Measurements from ENCODE around the gene KRTAP5-6. TPM values are rescaled to one million over a fixed set of nuclear protein-coding genes. Genes with fewer than 3 reads are reported as not detected.
"Not testable (repeated sequence)": the region's sequence is repeated elsewhere in the genome, so short reads cannot be mapped to it uniquely, and the experiment has no call there.

KRTAP5-6 gene
- total RNA-seq, 5 donors from 2014 or later (not counting 1 experiment from before 2014, with no cell fraction given): not detected

DNA sequence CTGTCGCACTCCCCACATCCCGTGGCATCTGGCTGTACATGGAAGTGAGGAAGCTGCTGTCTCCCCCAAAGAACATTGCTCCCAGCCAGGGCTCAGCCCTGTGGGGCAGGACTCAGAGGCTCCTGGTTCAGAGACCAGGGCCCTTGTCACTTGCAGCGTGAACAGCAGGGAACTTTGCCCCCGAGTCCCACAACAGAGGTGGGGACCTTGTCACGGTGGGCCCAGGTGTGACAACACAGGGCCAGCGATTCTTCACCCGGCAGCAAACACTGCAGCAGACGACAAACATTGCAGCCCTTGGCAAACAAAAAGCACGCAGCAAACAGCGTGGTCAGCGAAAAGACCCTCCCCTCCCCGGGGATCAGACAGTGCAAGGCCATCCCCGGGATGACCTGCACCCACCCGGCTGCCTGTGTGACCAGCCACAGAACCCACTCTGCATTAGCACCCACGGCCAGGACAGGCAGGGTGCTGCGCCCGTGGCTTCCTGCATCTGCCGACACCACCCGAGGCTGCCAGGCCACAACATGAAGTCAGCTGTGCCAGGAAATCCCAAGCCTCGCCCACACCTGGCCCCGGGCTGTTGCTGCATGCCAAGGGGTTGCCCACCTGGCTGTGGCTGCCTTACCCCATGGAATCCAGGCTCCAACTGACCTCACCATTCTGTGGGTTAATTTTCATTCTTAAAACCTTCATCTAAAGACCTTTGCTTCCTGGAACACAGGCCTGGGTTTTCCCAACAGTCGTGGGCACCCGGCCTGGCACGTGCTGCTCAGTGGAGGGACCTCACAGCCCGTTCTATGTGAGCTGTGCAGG, 35.3 kb upstream of the KRTAP5-6 start:
- H3K9me3 Mint-ChIP-seq; CTCF ChIA-PET; POLR2A ChIA-PET; H3K36me3 ChIP-seq (ENCODE audit: control insufficient read depth in 2 of 2, extremely low read depth in 1 of 2, insufficient read depth in 1 of 2, low read length in 1 of 2); DNase-seq; H3K27ac ChIP-seq (ENCODE audit: low read length); H3K36me3 Mint-ChIP-seq; H3K4me3 ChIP-seq (ENCODE audit: control insufficient read depth in 1 of 2, extremely low read depth in 1 of 2, low read length in 1 of 2); H3K9me3 ChIP-seq; ATAC-seq (replicated peaks in 1 of 4); H3K27ac Mint-ChIP-seq: not testable (repeated sequence)
- Histone ChIP-seq H3K4me1 (ENCODE audit: control insufficient read depth in 1 of 2, extremely low read depth in 1 of 2, insufficient read depth in 2 of 2, low read length in 2 of 2) (peaks cover 8 to 34% of the 10 kb centered on the region in 2 experiments), H3K27me3 (replicated peaks in 1 of 2; ENCODE audit: control insufficient read depth in 2 of 2, extremely low read depth in 1 of 2, insufficient read depth in 2 of 2, low read length in 1 of 2) (peaks cover 0 to 40% of the 10 kb centered on the region in 2 experiments)
- H3K4me3 Mint-ChIP-seq: peak overlapping the region in 1 of 3 donors; percentile 16
- WGBS (ENCODE audit: insufficient coverage): 0% methylated on average over 4 of the region's 25 CpGs
- peaks cover 6 to 24% (median 19%) of the 10 kb centered on the region in 3 donors for H3K4me1 Mint-ChIP-seq
- H3K27me3 Mint-ChIP-seq: peaks cover 14 to 43% of the 10 kb centered on the region in 2 donors

DNA sequence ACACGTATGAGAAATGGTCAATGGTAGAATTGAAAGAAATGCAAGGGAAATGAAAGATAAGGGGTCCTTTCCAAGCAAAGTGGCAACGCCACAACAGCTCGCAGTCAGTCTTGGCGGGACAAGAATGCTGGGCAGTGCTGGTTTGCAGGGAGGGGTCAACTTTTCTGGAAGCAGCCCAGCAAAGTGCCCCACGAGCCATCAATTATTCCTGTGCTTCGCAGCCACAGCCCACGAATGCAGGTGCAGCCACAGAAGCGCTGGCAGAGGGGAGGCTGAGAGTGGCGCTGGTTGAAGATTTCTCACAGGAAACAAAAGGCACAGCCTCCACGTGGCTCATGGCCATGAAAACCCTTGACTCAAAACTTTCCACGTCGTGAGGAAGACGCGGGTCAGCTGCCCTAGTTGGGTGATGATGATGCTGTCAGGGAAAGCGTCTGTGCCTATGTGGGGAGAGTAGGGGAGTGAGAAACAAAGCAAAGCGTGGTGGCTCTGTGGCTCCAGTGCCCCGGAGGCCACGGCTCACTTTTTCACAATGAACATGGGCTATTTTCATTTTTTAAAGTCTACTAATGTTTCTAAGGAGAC, 34.2 kb upstream of the KRTAP5-6 start:
- POLR2A ChIA-PET; H3K9me3 Mint-ChIP-seq; H3K36me3 ChIP-seq (ENCODE audit: control insufficient read depth in 2 of 2, extremely low read depth in 1 of 2, insufficient read depth in 1 of 2, low read length in 1 of 2); H3K4me3 Mint-ChIP-seq; H3K9me3 ChIP-seq; H3K27ac ChIP-seq (ENCODE audit: low read length); ATAC-seq (replicated peaks in 1 of 4); H3K36me3 Mint-ChIP-seq; DNase-seq; H3K4me3 ChIP-seq (ENCODE audit: control insufficient read depth in 1 of 2, extremely low read depth in 1 of 2, low read length in 1 of 2); CTCF ChIA-PET; H3K27ac Mint-ChIP-seq: not testable (repeated sequence)
- Histone ChIP-seq H3K4me1 (ENCODE audit: control insufficient read depth in 1 of 2, extremely low read depth in 1 of 2, insufficient read depth in 2 of 2, low read length in 2 of 2) (peaks cover 8 to 34% of the 10 kb centered on the region in 2 experiments), H3K27me3 (replicated peaks in 1 of 2; ENCODE audit: control insufficient read depth in 2 of 2, extremely low read depth in 1 of 2, insufficient read depth in 2 of 2, low read length in 1 of 2) (peaks cover 0 to 41% of the 10 kb centered on the region in 2 experiments)
- peaks cover 14 to 41% of the 10 kb centered on the region in 2 donors for H3K27me3 Mint-ChIP-seq
- H3K4me1 Mint-ChIP-seq: peaks cover 6 to 24% (median 19%) of the 10 kb centered on the region in 3 donors
- 0% methylated on average over 2 of the region's 18 CpGs for WGBS (ENCODE audit: insufficient coverage)

DNA sequence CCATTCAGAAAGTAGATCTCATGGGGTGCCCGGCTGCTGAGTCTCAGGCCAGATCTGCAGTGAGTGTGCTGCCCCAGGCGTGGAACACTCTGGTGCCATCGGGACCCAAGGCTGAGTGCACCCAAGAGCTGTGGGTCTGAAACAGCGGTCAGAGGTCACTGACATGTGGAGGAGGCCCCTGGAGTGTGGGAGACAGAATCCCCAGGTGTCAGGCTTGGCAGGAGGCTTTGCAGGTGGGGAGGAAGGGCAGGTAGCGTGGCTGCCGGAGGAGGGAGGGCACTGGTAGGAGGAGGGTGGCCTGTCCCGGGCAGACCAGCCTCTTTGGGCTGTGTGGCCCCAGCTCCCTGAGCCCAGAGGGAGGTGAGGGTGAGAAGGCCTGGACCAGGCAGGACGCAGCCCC, 31.7 kb upstream of the KRTAP5-6 start:
- Mint-ChIP-seq H3K4me3 (no peak overlapping the region), H3K27me3 (peaks cover 19 to 37% of the 10 kb centered on the region in 2 donors), H3K27ac (no peak overlapping the region), H3K4me1 (peaks cover 2 to 9% (median 9%) of the 10 kb centered on the region in 3 donors), H3K9me3 (no peaks in the 10 kb centered on the region), H3K36me3 (no peaks in the 10 kb centered on the region)
- WGBS (ENCODE audit: insufficient coverage): 80% methylated on average over 4 of the region's 8 CpGs
- no peaks in the 10 kb centered on the region for H3K36me3 ChIP-seq (ENCODE audit: control insufficient read depth in 2 of 2, extremely low read depth in 1 of 2, insufficient read depth in 1 of 2, low read length in 1 of 2)
- no peak for ATAC-seq (replicated peaks in 1 of 4)
- POLR2A ChIA-PET: no interaction called here
- H3K27me3 ChIP-seq (replicated peaks in 1 of 2; ENCODE audit: control insufficient read depth in 2 of 2, extremely low read depth in 1 of 2, insufficient read depth in 2 of 2, low read length in 1 of 2): peaks cover 0 to 45% of the 10 kb centered on the region in 2 experiments
- H3K4me1 ChIP-seq (ENCODE audit: control insufficient read depth in 1 of 2, extremely low read depth in 1 of 2, insufficient read depth in 2 of 2, low read length in 2 of 2): peaks cover 0 to 21% of the 10 kb centered on the region in 2 experiments
- CTCF ChIA-PET: no interaction called here
- no peak overlapping the region for H3K4me3 ChIP-seq (ENCODE audit: control insufficient read depth in 1 of 2, extremely low read depth in 1 of 2, low read length in 1 of 2)
- no peaks in the 10 kb centered on the region for H3K9me3 ChIP-seq
- H3K27ac ChIP-seq (ENCODE audit: low read length): no peak overlapping the region
- no peak for DNase-seq

DNA sequence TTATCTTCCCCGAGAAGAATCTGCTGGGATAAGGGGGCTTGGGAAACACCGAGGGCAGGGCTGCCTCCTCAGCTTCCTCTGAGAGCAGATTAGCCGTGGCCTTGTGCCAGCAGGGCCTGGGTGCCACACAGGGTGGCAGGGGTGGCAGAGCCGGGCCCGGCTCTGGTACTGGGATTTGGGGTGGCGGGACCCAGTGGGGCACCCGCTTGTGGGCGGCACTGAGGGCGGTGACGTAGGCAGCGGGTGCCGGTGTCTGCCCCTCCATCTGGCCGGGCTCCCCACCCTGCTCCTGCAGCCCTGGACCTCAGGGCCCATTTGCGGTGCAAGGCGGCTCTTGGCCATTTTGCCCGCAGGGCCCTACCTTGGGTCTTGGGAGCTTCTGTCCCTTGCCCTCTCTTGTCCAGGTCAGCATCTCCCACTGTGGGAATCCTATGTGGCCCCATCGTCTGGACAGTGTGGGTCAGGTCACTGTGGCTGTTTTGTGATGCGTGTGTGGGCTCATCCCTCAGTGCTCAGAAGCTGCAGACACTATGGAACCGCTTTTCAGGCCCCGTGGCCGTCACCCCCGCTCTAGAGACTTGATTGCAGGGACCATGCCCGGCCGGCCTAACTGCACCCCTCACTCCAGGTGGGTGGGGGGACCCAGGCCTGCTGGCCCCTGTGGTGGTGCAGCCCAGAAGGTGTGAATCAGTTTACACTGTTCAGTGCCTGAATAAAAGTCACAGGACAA, 29.7 kb upstream of the KRTAP5-6 start:
- peaks cover 0 to 41% of the 10 kb centered on the region in 2 experiments for H3K27me3 ChIP-seq (replicated peaks in 1 of 2; ENCODE audit: control insufficient read depth in 2 of 2, extremely low read depth in 1 of 2, insufficient read depth in 2 of 2, low read length in 1 of 2)
- POLR2A ChIA-PET: no interaction called here
- WGBS (ENCODE audit: insufficient coverage): 84% methylated on average over 11 of the region's 24 CpGs
- H3K27ac ChIP-seq (ENCODE audit: low read length): no peak overlapping the region
- Mint-ChIP-seq H3K9me3 (no peaks in the 10 kb centered on the region), H3K36me3 (no peaks in the 10 kb centered on the region), H3K4me1 (peaks cover under 1 to 5% (median 2%) of the 10 kb centered on the region in 3 donors), H3K27me3 (peaks cover 16 to 29% of the 10 kb centered on the region in 2 donors), H3K4me3 (no peak overlapping the region), H3K27ac (no peak overlapping the region)
- H3K4me1 ChIP-seq (ENCODE audit: control insufficient read depth in 1 of 2, extremely low read depth in 1 of 2, insufficient read depth in 2 of 2, low read length in 2 of 2): peaks cover 0 to 5% of the 10 kb centered on the region in 2 experiments
- H3K9me3 ChIP-seq: no peaks in the 10 kb centered on the region
- H3K36me3 ChIP-seq (ENCODE audit: control insufficient read depth in 2 of 2, extremely low read depth in 1 of 2, insufficient read depth in 1 of 2, low read length in 1 of 2): no peaks in the 10 kb centered on the region
- no peak overlapping the region for H3K4me3 ChIP-seq (ENCODE audit: control insufficient read depth in 1 of 2, extremely low read depth in 1 of 2, low read length in 1 of 2)
- CTCF ChIA-PET: no interaction called here
- ATAC-seq (replicated peaks in 1 of 4) (no peak), DNase-seq (no peak)

DNA sequence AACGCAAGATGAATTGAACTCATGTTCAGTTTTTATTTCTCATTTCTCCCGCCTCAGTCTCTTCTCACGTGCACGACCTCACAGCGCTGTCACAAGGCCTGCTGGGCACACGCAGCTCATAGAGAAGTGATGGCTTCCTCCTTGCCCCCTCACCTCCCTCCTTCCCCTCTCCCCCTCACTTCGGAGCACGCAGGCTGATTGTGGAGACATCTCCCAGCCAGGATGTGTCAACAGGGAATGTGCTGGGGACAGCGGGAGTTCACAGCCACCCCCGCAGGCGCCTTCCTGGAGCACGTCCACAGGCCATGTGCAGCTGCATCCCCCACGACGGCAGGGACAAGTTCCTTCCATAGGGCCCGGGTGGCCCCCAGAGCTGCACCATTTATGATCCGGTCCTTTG, 29.1 kb upstream of the KRTAP5-6 start:
- H3K27me3 ChIP-seq (replicated peaks in 1 of 2; ENCODE audit: control insufficient read depth in 2 of 2, extremely low read depth in 1 of 2, insufficient read depth in 2 of 2, low read length in 1 of 2): peaks cover 0 to 40% of the 10 kb centered on the region in 2 experiments
- no peak overlapping the region for H3K4me3 ChIP-seq (ENCODE audit: control insufficient read depth in 1 of 2, extremely low read depth in 1 of 2, low read length in 1 of 2)
- no peak overlapping the region for H3K27ac ChIP-seq (ENCODE audit: low read length)

DNA sequence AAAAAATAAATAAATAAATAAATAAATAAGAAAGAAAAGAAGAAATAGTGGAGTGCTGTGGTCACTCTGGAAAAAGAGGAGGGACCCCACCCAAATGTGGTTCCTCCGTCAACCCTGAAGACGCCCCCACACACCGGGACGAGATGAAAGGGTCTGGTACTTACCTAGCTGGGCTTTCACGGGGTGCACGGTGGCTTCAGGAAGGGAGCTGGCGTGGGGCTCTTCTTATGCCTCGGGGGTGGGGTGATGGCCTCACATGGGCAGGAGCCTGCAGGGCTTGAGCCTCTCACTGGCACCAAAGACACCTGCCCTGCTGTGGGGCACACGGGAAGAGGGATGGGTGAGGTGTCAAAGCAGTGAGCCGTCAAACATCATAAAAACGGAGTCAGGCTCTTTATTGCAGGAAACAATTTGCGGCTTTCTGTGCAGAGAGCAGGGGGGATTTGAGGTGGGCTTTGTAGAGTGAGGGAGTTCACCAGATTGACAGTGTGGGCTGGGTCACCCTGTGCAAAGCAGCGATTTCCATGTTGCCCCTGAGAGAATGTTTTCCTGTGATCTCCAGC, 28.0 kb upstream of the KRTAP5-6 start:
- Mint-ChIP-seq H3K4me1 (peaks cover 0 to 4% (median 2%) of the 10 kb centered on the region in 3 donors), H3K9me3 (no peaks in the 10 kb centered on the region), H3K4me3 (no peak overlapping the region), H3K27me3 (peaks cover 16 to 26% of the 10 kb centered on the region in 2 donors), H3K36me3 (no peaks in the 10 kb centered on the region), H3K27ac (no peak overlapping the region)
- H3K36me3 ChIP-seq (ENCODE audit: control insufficient read depth in 2 of 2, extremely low read depth in 1 of 2, insufficient read depth in 1 of 2, low read length in 1 of 2): no peaks in the 10 kb centered on the region
- ATAC-seq (replicated peaks in 1 of 4) (peak in 1 of 4 experiments; percentile 28), DNase-seq (no peak)
- H3K27me3 ChIP-seq (replicated peaks in 1 of 2; ENCODE audit: control insufficient read depth in 2 of 2, extremely low read depth in 1 of 2, insufficient read depth in 2 of 2, low read length in 1 of 2): peaks cover 0 to 40% of the 10 kb centered on the region in 2 experiments
- 2% methylated on average over 8 of the region's 13 CpGs for WGBS (ENCODE audit: insufficient coverage)
- ChIA-PET POLR2A (no interaction called here), CTCF (no interaction called here)
- peaks cover 0 to 4% of the 10 kb centered on the region in 2 experiments for H3K4me1 ChIP-seq (ENCODE audit: control insufficient read depth in 1 of 2, extremely low read depth in 1 of 2, insufficient read depth in 2 of 2, low read length in 2 of 2)
- no peak overlapping the region for H3K4me3 ChIP-seq (ENCODE audit: control insufficient read depth in 1 of 2, extremely low read depth in 1 of 2, low read length in 1 of 2)
- H3K27ac ChIP-seq (ENCODE audit: low read length): no peak overlapping the region
- no peaks in the 10 kb centered on the region for H3K9me3 ChIP-seq

More for the DNA sequence above, 29.1 kb upstream of the KRTAP5-6 start:
- POLR2A ChIA-PET: no interaction called here
- 57% methylated on average over 15 of the region's 16 CpGs for WGBS (ENCODE audit: insufficient coverage)
- Mint-ChIP-seq H3K36me3 (no peaks in the 10 kb centered on the region), H3K4me1 (peaks cover 0 to 4% (median 2%) of the 10 kb centered on the region in 3 donors), H3K9me3 (no peaks in the 10 kb centered on the region), H3K4me3 (no peak overlapping the region), H3K27ac (peak overlapping the region in 1 of 2 donors; percentile 46), H3K27me3 (peaks cover 16 to 26% of the 10 kb centered on the region in 2 donors)
- H3K36me3 ChIP-seq (ENCODE audit: control insufficient read depth in 2 of 2, extremely low read depth in 1 of 2, insufficient read depth in 1 of 2, low read length in 1 of 2): no peaks in the 10 kb centered on the region
- peaks cover 0 to 4% of the 10 kb centered on the region in 2 experiments for H3K4me1 ChIP-seq (ENCODE audit: control insufficient read depth in 1 of 2, extremely low read depth in 1 of 2, insufficient read depth in 2 of 2, low read length in 2 of 2)
- ATAC-seq (replicated peaks in 1 of 4): no peak
- H3K9me3 ChIP-seq: no peaks in the 10 kb centered on the region
- CTCF ChIA-PET: no interaction called here
- no peak for DNase-seq

All from T-cell (primary cell).